H9 (cell line): ENCODE results near the gene OR1M1. TPM values are rescaled to one million over a fixed set of nuclear protein-coding genes. Genes with fewer than 3 reads are reported as not detected.

Experiments used
- DNase-seq: peaks from one replicate; pipeline ENCODE4 v3.0.0-alpha.2; 2017
- H2AFZ ChIP-seq: one replicate; pipeline ENCODE4 v1.6.1; 2013; ENCODE audit warnings: mild to moderate bottlenecking, low read length, control low read depth, moderate library complexity
- H2AK5ac ChIP-seq: 2 replicates; pipeline ENCODE4 v1.6.1; 2013; ENCODE audit warnings: low read length, control low read depth, mixed read lengths; ENCODE audit not compliant: insufficient read length
- H2BK120ac ChIP-seq: one replicate; pipeline ENCODE4 v1.6.1; 2013; ENCODE audit warnings: low read depth, mild to moderate bottlenecking, low read length, control low read depth, inconsistent platforms; ENCODE audit not compliant: poor library complexity, severe bottlenecking
- H2BK12ac ChIP-seq: 2 replicates; pipeline ENCODE4 v1.6.1; 2013; ENCODE audit warnings: low read length, control low read depth, mixed read lengths, low read depth; ENCODE audit not compliant: insufficient read length
- H2BK15ac ChIP-seq: 2 replicates; pipeline ENCODE4 v1.6.1; 2013; ENCODE audit warnings: low read depth, low read length, control low read depth
- H2BK20ac ChIP-seq: one replicate; pipeline ENCODE4 v1.6.1; 2013; ENCODE audit warnings: low read depth, mild to moderate bottlenecking, low read length, control low read depth, inconsistent platforms; ENCODE audit not compliant: poor library complexity, severe bottlenecking
- H2BK5ac ChIP-seq: 2 replicates; pipeline ENCODE4 v1.6.1; 2013; ENCODE audit warnings: low read length, control low read depth, mixed read lengths; ENCODE audit not compliant: insufficient read length
- H3K14ac ChIP-seq: 2 replicates; pipeline ENCODE4 v1.6.1; 2013; ENCODE audit warnings: low read length, control low read depth; ENCODE audit not compliant: insufficient read depth
- H3K18ac ChIP-seq: 2 replicates; pipeline ENCODE4 v1.6.1; 2013; ENCODE audit warnings: low read depth, mild to moderate bottlenecking, mixed read lengths, low read length, control low read depth; ENCODE audit not compliant: insufficient read length
- H3K23ac ChIP-seq: 2 replicates; pipeline ENCODE4 v1.6.1; 2013; ENCODE audit warnings: low read length, control low read depth, mixed read lengths, low read depth; ENCODE audit not compliant: insufficient read length
- H3K23me2 ChIP-seq: 2 replicates; pipeline ENCODE4 v1.6.1; 2013; ENCODE audit warnings: low read depth, mild to moderate bottlenecking, mixed read lengths, low read length, control low read depth; ENCODE audit not compliant: insufficient read length, poor library complexity, severe bottlenecking
- H3K27ac ChIP-seq: 2 replicates; pipeline ENCODE4 v1.5.1; 2013; ENCODE audit warnings: low read length, control low read depth, mixed read lengths, low read depth; ENCODE audit not compliant: insufficient read length
- H3K27me3 ChIP-seq: 2 replicates; pipeline ENCODE4 v1.6.1; 2013; ENCODE audit warnings: low read length, control low read depth, inconsistent platforms; ENCODE audit not compliant: insufficient read depth
- H3K4ac ChIP-seq: 2 replicates; pipeline ENCODE4 v1.6.1; 2013; ENCODE audit warnings: low read depth, mild to moderate bottlenecking, control low read depth, inconsistent platforms, low read length, moderate library complexity
- H3K4me1 ChIP-seq: 2 replicates; pipeline ENCODE4 v1.6.1; 2013; ENCODE audit warnings: low read length, control low read depth, inconsistent platforms; ENCODE audit not compliant: insufficient read depth
- H3K4me2 ChIP-seq: 2 replicates; pipeline ENCODE4 v1.6.1; 2013; ENCODE audit warnings: low read length, control low read depth, mixed read lengths; ENCODE audit not compliant: insufficient read length, insufficient read depth
- H3K56ac ChIP-seq: 2 replicates; pipeline ENCODE4 v1.6.1; 2013; ENCODE audit warnings: low read depth, mild to moderate bottlenecking, mixed read lengths, low read length, control low read depth; ENCODE audit not compliant: insufficient read length
- H3K79me1 ChIP-seq: 2 replicates; pipeline ENCODE4 v1.6.1; 2013; ENCODE audit warnings: low read depth, mild to moderate bottlenecking, moderate library complexity, low read length, control low read depth, inconsistent platforms; ENCODE audit not compliant: insufficient read depth, poor library complexity, severe bottlenecking
- H3K79me2 ChIP-seq: 2 replicates; pipeline ENCODE4 v1.6.1; 2013; ENCODE audit warnings: low read length, control low read depth, inconsistent platforms; ENCODE audit not compliant: insufficient read depth
- H3K9ac ChIP-seq: 2 replicates; pipeline ENCODE4 v1.6.1; 2013; ENCODE audit warnings: low read length, control low read depth, mixed read lengths; ENCODE audit not compliant: insufficient read length; ENCODE audit errors: extremely low read depth
- H3K9me3 ChIP-seq: one replicate; pipeline ENCODE4 v1.6.1; 2013; ENCODE audit warnings: low read depth, low read length, inconsistent platforms; ENCODE audit not compliant: control insufficient read depth
- H3T11ph ChIP-seq: one replicate; pipeline ENCODE4 v1.6.1; 2013; ENCODE audit warnings: mild to moderate bottlenecking, low read length, control low read depth, inconsistent platforms
- H4K20me1 ChIP-seq: one replicate; pipeline ENCODE4 v1.6.1; 2013; ENCODE audit not compliant: control insufficient read depth, insufficient read length, insufficient read depth
- H4K5ac ChIP-seq: 2 replicates; pipeline ENCODE4 v1.6.1; 2013; ENCODE audit warnings: low read depth, mild to moderate bottlenecking, mixed read lengths, low read length, control low read depth; ENCODE audit not compliant: insufficient read length
- H4K8ac ChIP-seq: replicated peaks from 2 replicates; pipeline ENCODE4 v1.6.1; 2013; ENCODE audit warnings: low read length, control low read depth, mixed read lengths, low read depth; ENCODE audit not compliant: insufficient read length
- H4K91ac ChIP-seq: 2 replicates; pipeline ENCODE4 v1.6.1; 2013; ENCODE audit warnings: low read depth, mild to moderate bottlenecking, moderate library complexity, mixed read lengths, low read length, control low read depth; ENCODE audit not compliant: insufficient read length
- H3K27ac Mint-ChIP-seq, 3 experiments: 2 replicates in 2 of 3; 3 replicates in 1 of 3; pipeline ENCODE4 v1.8.0; 2020 to 2021; ENCODE audit warnings: mixed read lengths in 3 of 3, mild to moderate bottlenecking in 1 of 3, moderate library complexity in 1 of 3
- H3K27me3 Mint-ChIP-seq: 2 replicates; pipeline ENCODE4 v1.8.0; 2021; ENCODE audit warnings: low read depth, mild to moderate bottlenecking, moderate library complexity, mixed read lengths
- H3K36me3 Mint-ChIP-seq, 3 experiments: 2 replicates in 2 of 3; 3 replicates in 1 of 3; pipeline ENCODE4 v1.8.0; 2020 to 2021; ENCODE audit warnings: low read depth in 3 of 3, mixed read lengths in 3 of 3; ENCODE audit not compliant: insufficient read depth in 1 of 3
- H3K4me1 Mint-ChIP-seq, 2 experiments: 2 replicates each; pipeline ENCODE4 v1.8.0; 2020; ENCODE audit warnings: mixed read lengths in 2 of 2
- H3K4me3 Mint-ChIP-seq, 2 experiments: 2 replicates in 1 of 2; 3 replicates in 1 of 2; pipeline ENCODE4 v1.8.0; 2020 to 2021; ENCODE audit warnings: mild to moderate bottlenecking in 2 of 2, mixed read lengths in 2 of 2, moderate library complexity in 1 of 2
- H3K9me3 Mint-ChIP-seq, 2 experiments: 2 replicates in 1 of 2; 3 replicates in 1 of 2; pipeline ENCODE4 v1.8.0; 2020; ENCODE audit warnings: mild to moderate bottlenecking in 2 of 2, mixed read lengths in 2 of 2, moderate library complexity in 1 of 2
- WGBS: extraction: QIAGEN DNeasy Blood & Tissue Kit; methylation state at CpG from one replicate; pipeline ENCODE4 v1.1.7; 2013; ENCODE audit warnings: missing lambda C conversion rate, low lambda C conversion rate, mixed read lengths; ENCODE audit not compliant: insufficient read length; ENCODE audit errors: extremely low coverage; 5-methylcytosine and 5-hydroxymethylcytosine counted together
- total RNA-seq: library from RNA; stranded (reverse); gene quantifications from 2 replicates; pipeline ENCODE4 v1.2.1, GENCODE V29; 2021
- TF ChIP-seq, protein P1 (sequence below): fragments of 200-600 bp; sonication (generic); conservative IDR thresholded peaks from 3 replicates; pipeline ENCODE4 v1.8.0; 2021; ENCODE audit warnings: antibody characterized with exemption, mild to moderate bottlenecking

The OR1M1 gene
- total RNA-seq, 1 experiment from 2014 or later, result not detected

DNA sequence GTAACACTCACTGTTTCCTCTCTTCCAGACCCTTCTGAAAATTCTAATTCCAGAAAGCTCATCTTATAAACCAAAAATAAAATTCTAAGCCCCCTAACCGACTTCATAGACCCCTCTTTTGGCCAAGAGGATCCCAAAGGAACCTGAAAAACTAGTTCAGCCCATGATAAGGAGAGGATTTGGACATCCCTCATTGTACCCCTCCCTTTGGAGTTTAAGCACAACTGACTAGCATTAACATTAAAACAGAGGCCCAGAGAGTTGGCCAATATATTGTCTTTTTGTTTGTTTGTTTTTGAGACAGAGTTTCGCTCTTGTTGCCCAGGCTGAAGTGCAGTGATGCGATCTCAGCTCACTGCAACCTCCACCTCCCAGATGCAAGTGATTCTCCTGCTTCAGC lies 42.4 kb upstream of the OR1M1 start:
- Histone ChIP-seq H2BK15ac (no peak overlapping the region), H2BK5ac (no peak overlapping the region), H3K14ac (no peak overlapping the region), H4K8ac (no peak overlapping the region), H3K23me2 (no peaks in the 10 kb centered on the region), H2BK12ac (no peak overlapping the region), H3K9me3 (no peaks in the 10 kb centered on the region), H3K27ac (no peak overlapping the region), H3K18ac (no peak overlapping the region), H3K4me1 (0 out of 2 replicates have a peak, but pooled peaks cover 2% of the 10 kb centered on the region), H3K4me2 (no peak overlapping the region), H3T11ph (no peak overlapping the region), H3K79me2 (no peaks in the 10 kb centered on the region), H3K79me1 (no peaks in the 10 kb centered on the region), H4K5ac (no peak overlapping the region), H3K27me3 (no peaks in the 10 kb centered on the region), H2BK20ac (no peak overlapping the region), H3K9ac (no peak overlapping the region), H2BK120ac (no peak overlapping the region), H3K56ac (no peak overlapping the region), H4K91ac (no peak overlapping the region), H4K20me1 (no peaks in the 10 kb centered on the region), H2AK5ac (no peak overlapping the region), H3K23ac (no peak overlapping the region), H2AFZ (no peak overlapping the region), H3K4ac (no peak overlapping the region)
- no peaks in the 10 kb centered on the region for H3K36me3 Mint-ChIP-seq
- peak overlapping the region in 2 of 3 experiments; percentile 23 to 81; a peak in 3 of 7 replicates for H3K27ac Mint-ChIP-seq
- H3K4me1 Mint-ChIP-seq, result peaks cover 20 to 22% of the 10 kb centered on the region in 2 experiments
- no CpG with 5 or more reads among the region's 3 CpGs for WGBS
- H3K9me3 Mint-ChIP-seq, result no peaks in the 10 kb centered on the region
- H3K4me3 Mint-ChIP-seq, result no peak overlapping the region
- TF ChIP-seq, protein P1, sequence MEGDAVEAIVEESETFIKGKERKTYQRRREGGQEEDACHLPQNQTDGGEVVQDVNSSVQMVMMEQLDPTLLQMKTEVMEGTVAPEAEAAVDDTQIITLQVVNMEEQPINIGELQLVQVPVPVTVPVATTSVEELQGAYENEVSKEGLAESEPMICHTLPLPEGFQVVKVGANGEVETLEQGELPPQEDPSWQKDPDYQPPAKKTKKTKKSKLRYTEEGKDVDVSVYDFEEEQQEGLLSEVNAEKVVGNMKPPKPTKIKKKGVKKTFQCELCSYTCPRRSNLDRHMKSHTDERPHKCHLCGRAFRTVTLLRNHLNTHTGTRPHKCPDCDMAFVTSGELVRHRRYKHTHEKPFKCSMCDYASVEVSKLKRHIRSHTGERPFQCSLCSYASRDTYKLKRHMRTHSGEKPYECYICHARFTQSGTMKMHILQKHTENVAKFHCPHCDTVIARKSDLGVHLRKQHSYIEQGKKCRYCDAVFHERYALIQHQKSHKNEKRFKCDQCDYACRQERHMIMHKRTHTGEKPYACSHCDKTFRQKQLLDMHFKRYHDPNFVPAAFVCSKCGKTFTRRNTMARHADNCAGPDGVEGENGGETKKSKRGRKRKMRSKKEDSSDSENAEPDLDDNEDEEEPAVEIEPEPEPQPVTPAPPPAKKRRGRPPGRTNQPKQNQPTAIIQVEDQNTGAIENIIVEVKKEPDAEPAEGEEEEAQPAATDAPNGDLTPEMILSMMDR, result no peak
- H3K27me3 Mint-ChIP-seq, result peaks cover 2% of the 10 kb centered on the region; the same call in 1 of the 2 replicates
- DNase-seq, result no peak
